Measurements from ENCODE around the gene ADAMTS8. TPM values are rescaled to one million over a fixed set of nuclear protein-coding genes. Genes with fewer than 3 reads are reported as not detected.

Gene ADAMTS8
- polyA plus RNA-seq, 1 donor (not counting 4 experiments of a cell fraction or from before 2014, with no cell fraction given) = not detected

GRCh38 chr11:130456286-130456685, 27.9 kb upstream of the ADAMTS8 start:
- no peak for FAIRE-seq
- Histone ChIP-seq H2AFZ (ENCODE audit: control insufficient read depth, low read length) (no peak overlapping the region), H3K79me2 (ENCODE audit: control insufficient read depth, insufficient read depth, low read length) (no peaks in the 10 kb centered on the region)

GRCh38 chr11:130455483-130456127, 27.2 kb upstream of the ADAMTS8 start:
- TF ChIP-seq EZH2 (IDR thresholded peaks at IDR 0.05; ENCODE audit: low read length) = no peak
- no peak for TF ChIP-seq CTCF (optimal IDR thresholded peaks at IDR 0.05 in 1 of 3, IDR thresholded peaks at IDR 0.05 in 1 of 3, conservative IDR thresholded peaks at IDR 0.05 in 1 of 3; ENCODE audit: extremely low read depth in 1 of 3, insufficient read depth in 2 of 3, low read length in 3 of 3)
- DNase-seq (ENCODE audit: low read depth, low spot score) = no peak
- peaks cover 13% of the 10 kb centered on the region for H3K4me1 ChIP-seq (ENCODE audit: control insufficient read depth, extremely low read depth, insufficient read depth, low read length)
- H3K36me3 ChIP-seq (ENCODE audit: control insufficient read depth in 2 of 2, extremely low read depth in 1 of 2, insufficient read depth in 2 of 2, low read length in 2 of 2) = no peaks in the 10 kb centered on the region
- H3K9ac ChIP-seq (ENCODE audit: control insufficient read depth, extremely low read depth, insufficient read depth, low read length) = no peak overlapping the region
- H3K9me3 ChIP-seq (ENCODE audit: control insufficient read depth, low read depth, low read length) = no peaks in the 10 kb centered on the region
- no peak overlapping the region for H3K4me3 ChIP-seq (ENCODE audit: control insufficient read depth in 2 of 3, extremely low read depth in 1 of 3, insufficient read depth in 2 of 3, low read depth in 1 of 3, low read length in 3 of 3)
- FAIRE-seq = no peak
- H3K27ac ChIP-seq (ENCODE audit: control insufficient read depth, insufficient read depth, low read length) = no peak overlapping the region
- no peaks in the 10 kb centered on the region for H3K27me3 ChIP-seq (ENCODE audit: control insufficient read depth, extremely low read depth, insufficient read depth, low read length)
- no peaks in the 10 kb centered on the region for H3K9me1 ChIP-seq (ENCODE audit: control insufficient read depth, extremely low read depth, insufficient read depth, low read length)
- dilution Hi-C loops (cut with MboI; ENCODE audit: extremely low pct_ligation_motif_present, low sequenced_read_pairs) = no loop called here
- no peak overlapping the region for H3K4me2 ChIP-seq (ENCODE audit: control insufficient read depth, extremely low read depth, insufficient read depth, low read depth, low read length)
- H2AFZ ChIP-seq (ENCODE audit: control insufficient read depth, low read length) = no peak overlapping the region
- H3K79me2 ChIP-seq (ENCODE audit: control insufficient read depth, insufficient read depth, low read length) = no peaks in the 10 kb centered on the region
- H4K20me1 ChIP-seq (ENCODE audit: control insufficient read depth, extremely low read depth, insufficient read depth, low read length) = no peaks in the 10 kb centered on the region

More at GRCh38 chr11:130456286-130456685, 27.9 kb upstream of the ADAMTS8 start:
- Histone ChIP-seq H3K27me3 (ENCODE audit: control insufficient read depth, extremely low read depth, insufficient read depth, low read length) (no peaks in the 10 kb centered on the region), H3K9ac (ENCODE audit: control insufficient read depth, extremely low read depth, insufficient read depth, low read length) (no peak overlapping the region), H3K9me3 (ENCODE audit: control insufficient read depth, low read depth, low read length) (no peaks in the 10 kb centered on the region), H3K27ac (ENCODE audit: control insufficient read depth, insufficient read depth, low read length) (no peak overlapping the region), H4K20me1 (ENCODE audit: control insufficient read depth, extremely low read depth, insufficient read depth, low read length) (no peaks in the 10 kb centered on the region), H3K36me3 (ENCODE audit: control insufficient read depth in 2 of 2, extremely low read depth in 1 of 2, insufficient read depth in 2 of 2, low read length in 2 of 2) (no peaks in the 10 kb centered on the region), H3K4me2 (ENCODE audit: control insufficient read depth, extremely low read depth, insufficient read depth, low read depth, low read length) (no peak overlapping the region), H3K9me1 (ENCODE audit: control insufficient read depth, extremely low read depth, insufficient read depth, low read length) (no peaks in the 10 kb centered on the region), H3K4me1 (ENCODE audit: control insufficient read depth, extremely low read depth, insufficient read depth, low read length) (peaks cover 13% of the 10 kb centered on the region), H3K4me3 (ENCODE audit: control insufficient read depth in 2 of 3, extremely low read depth in 1 of 3, insufficient read depth in 2 of 3, low read depth in 1 of 3, low read length in 3 of 3) (no peak overlapping the region)
- TF ChIP-seq EZH2 (IDR thresholded peaks at IDR 0.05; ENCODE audit: low read length) (no peak), CTCF (optimal IDR thresholded peaks at IDR 0.05 in 1 of 3, IDR thresholded peaks at IDR 0.05 in 1 of 3, conservative IDR thresholded peaks at IDR 0.05 in 1 of 3; ENCODE audit: extremely low read depth in 1 of 3, insufficient read depth in 2 of 3, low read length in 3 of 3) (no peak)
- dilution Hi-C loops (cut with MboI; ENCODE audit: extremely low pct_ligation_motif_present, low sequenced_read_pairs) = no loop called here
- no peak for DNase-seq (ENCODE audit: low read depth, low spot score)
